ENCODE data around the gene VSTM1.

The VSTM1 gene

DNA sequence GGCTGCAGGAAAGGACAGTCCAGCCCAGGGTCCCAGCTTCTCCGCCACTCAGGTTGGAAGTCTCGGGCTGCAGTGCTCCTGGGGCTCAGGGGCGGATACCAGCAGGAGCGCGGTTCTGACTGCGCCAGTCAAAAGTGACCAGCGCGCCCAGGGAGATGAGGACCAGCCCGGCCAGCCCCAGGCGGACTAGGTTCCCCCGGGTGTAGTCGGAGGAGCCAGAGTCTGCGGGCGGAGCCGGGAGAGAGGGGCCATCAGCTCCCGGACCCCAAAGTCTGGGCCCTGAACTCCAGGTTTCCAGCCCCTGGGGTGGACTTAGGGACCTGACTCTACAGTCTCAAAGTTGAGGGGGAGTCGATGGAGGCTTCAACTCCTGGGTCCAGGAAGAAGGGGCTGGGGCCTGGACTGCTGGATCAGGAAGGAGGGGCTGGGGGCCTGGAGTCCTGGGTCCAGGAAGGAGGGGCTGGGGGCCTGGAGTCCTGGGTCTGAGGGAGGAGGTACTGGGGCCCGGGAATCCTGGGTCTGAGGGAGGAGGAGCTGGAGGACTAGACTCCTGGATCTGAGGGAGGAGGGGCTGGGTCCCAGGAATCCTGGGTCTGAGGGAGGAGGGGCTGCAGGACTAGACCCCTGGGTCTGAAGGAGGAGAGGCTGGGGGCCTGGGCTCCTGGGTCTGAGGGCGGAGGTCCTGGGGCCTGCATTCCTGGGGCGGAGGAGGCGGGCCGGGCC lies 31.6 kb upstream of the VSTM1 start:
- H3K4me3 ChIP-seq (ENCODE audit: low read depth, low read length): no peak overlapping the region
- DNase-seq (ENCODE audit: low read depth): no peak

DNA sequence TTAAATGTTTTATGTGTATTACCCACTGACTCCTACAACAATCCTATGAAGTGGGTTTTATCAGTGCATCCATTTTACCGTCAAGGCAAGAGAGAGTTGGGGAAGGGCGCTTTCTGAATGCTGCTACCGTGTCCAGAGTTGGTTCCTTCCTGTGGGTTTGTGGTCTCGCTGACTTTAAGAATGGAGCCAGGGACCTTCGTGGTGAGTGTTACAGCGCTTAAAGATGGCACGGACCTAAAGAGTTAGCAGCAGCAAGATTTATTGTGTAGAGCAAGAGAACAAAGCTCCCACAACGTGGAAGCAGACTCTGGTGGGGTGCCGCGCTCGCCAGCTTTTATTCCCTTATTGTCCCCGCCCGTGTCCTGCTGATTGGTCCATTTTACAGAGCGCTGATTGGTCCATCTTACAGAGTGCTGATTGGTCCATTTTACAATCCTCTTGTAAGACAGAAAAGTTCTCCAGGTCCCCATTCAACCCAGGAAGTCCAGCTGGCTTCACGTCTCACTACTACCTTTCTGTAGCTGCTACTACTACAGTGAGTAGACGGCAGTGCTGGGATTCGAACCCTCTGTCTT lies 30.8 kb upstream of the VSTM1 start:
- no peak overlapping the region for H3K4me3 ChIP-seq (ENCODE audit: low read depth, low read length)
- no peak for DNase-seq (ENCODE audit: low read depth)
- TF ChIP-seq CTCF (IDR thresholded peaks at IDR 0.05; ENCODE audit: control insufficient read depth, extremely low read depth, insufficient read depth): no peak

More for the DNA sequence above, 31.6 kb upstream of the VSTM1 start:
- TF ChIP-seq CTCF (IDR thresholded peaks at IDR 0.05; ENCODE audit: control insufficient read depth, extremely low read depth, insufficient read depth): no peak

GRCh38 chr19:54084410-54084809 lies 20.7 kb upstream of the VSTM1 start:
- DNase-seq (ENCODE audit: low read depth): no peak
- H3K4me3 ChIP-seq (ENCODE audit: low read depth, low read length): no peak overlapping the region
- TF ChIP-seq CTCF (IDR thresholded peaks at IDR 0.05; ENCODE audit: control insufficient read depth, extremely low read depth, insufficient read depth): no peak

- H3K4me3 ChIP-seq (ENCODE audit: low read depth, low read length): no peak within 1 kb of the TSS
- no peak for TF ChIP-seq CTCF (IDR thresholded peaks at IDR 0.05; ENCODE audit: control insufficient read depth, extremely low read depth, insufficient read depth)
- DNase-seq (ENCODE audit: low read depth): no peak
Observed at GRCh38 chr19:54081032-54081431, 17.3 kb upstream of the VSTM1 start, which contains the start of gene TARM1. TARM1 (minus strand) TSS chr19:54081365; CDS start chr19:54081340, 25 bp downstream.

DNA sequence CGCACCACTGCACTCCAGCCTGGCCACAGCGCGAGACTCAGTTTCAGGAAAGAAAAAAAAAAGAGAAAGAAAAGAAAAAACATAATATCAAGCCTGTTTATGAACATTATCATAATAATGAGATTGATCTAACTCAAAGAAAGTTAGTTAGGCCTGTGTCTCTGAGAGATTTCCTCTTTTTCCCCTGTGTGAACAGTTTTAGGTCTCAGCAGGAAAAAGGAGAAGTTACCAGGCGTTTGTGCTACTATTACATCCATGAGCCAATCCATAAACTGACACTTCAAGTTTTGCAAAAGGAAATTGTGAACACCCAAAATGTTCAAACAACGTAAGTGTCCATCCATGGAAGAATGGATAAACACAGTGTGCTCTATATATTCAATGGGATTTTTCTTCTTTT lies 13.6 kb upstream of the VSTM1 start:
- DNase-seq (ENCODE audit: low read depth): no peak
- H3K4me3 ChIP-seq (ENCODE audit: low read depth, low read length): no peak overlapping the region
- no peak for TF ChIP-seq CTCF (IDR thresholded peaks at IDR 0.05; ENCODE audit: control insufficient read depth, extremely low read depth, insufficient read depth)

- DNase-seq (ENCODE audit: low read depth): no peak
- no peak overlapping the region for H3K4me3 ChIP-seq (ENCODE audit: low read depth, low read length)
- no peak for TF ChIP-seq CTCF (IDR thresholded peaks at IDR 0.05; ENCODE audit: control insufficient read depth, extremely low read depth, insufficient read depth)
Observed at GRCh38 chr19:54074851-54075250, 11.2 kb upstream of the VSTM1 start.
